Tibial nerve (tissue), 4 donors: ENCODE measurements around the gene SLC38A9.

Experiments used
- CTCF ChIP-seq, 5 experiments: fragments of 200-600 bp in 3 of 5; fragments of 450-650 bp in 2 of 5; sonication (generic) in 3 of 5; IDR thresholded peaks; one replicate each; pipeline ENCODE4 v1.5.1; 2016 to 2019; ENCODE audit warnings: antibody characterized with exemption in 5 of 5, mild to moderate bottlenecking in 3 of 5, moderate library complexity in 2 of 5
- EP300 ChIP-seq, 2 donors: sonication (generic); formaldehyde crosslinking; IDR thresholded peaks; one replicate each; pipeline ENCODE4 v1.6.1; 2017; ENCODE audit warnings: antibody characterized with exemption in 2 of 2, mild to moderate bottlenecking in 1 of 2
- POLR2A ChIP-seq, 2 donors: fragments of 450-650 bp; IDR thresholded peaks; one replicate each; pipeline ENCODE4 v1.6.1; 2017; ENCODE audit warnings: antibody characterized with exemption in 2 of 2, mild to moderate bottlenecking in 2 of 2, moderate library complexity in 2 of 2

- TF ChIP-seq POLR2A (IDR thresholded peaks at IDR 0.05) (no peak), CTCF (IDR thresholded peaks at IDR 0.05) (no peak), EP300 (IDR thresholded peaks at IDR 0.05) (no peak)
These were observed 73.7 kb downstream of the SLC38A9 start for GRCh38 chr5:55638455-55638854.
